Mesodermal cell (in vitro differentiated cells): ENCODE measurements around the gene GRK6.
A peak's percentile ranks its signal among the peaks of the same experiment; 100 is the strongest.

Source experiments
- H3K27ac ChIP-seq: 2 replicates; pipeline ENCODE4 v1.7.0; 2013; ENCODE audit warnings: mild to moderate bottlenecking, low read depth, low read length, moderate library complexity; ENCODE audit not compliant: severe bottlenecking
- H3K36me3 ChIP-seq: 2 replicates; pipeline ENCODE4 v1.7.1; 2013; ENCODE audit warnings: mild to moderate bottlenecking, low read length, moderate library complexity; ENCODE audit not compliant: control insufficient read depth, insufficient read depth
- H3K4me1 ChIP-seq: one replicate; pipeline ENCODE4 v1.7.1; 2013; ENCODE audit warnings: mild to moderate bottlenecking, low read length; ENCODE audit not compliant: insufficient read depth, control insufficient read depth, poor library complexity, severe bottlenecking
- H3K4me3 ChIP-seq: 2 replicates; pipeline ENCODE4 v1.7.0; 2013; ENCODE audit warnings: low read length, control low read depth, mild to moderate bottlenecking; ENCODE audit not compliant: insufficient read depth, poor library complexity, severe bottlenecking; ENCODE audit errors: extremely low read depth
- H3K9me3 ChIP-seq: 2 replicates; pipeline ENCODE4 v1.7.1; 2013; ENCODE audit warnings: mild to moderate bottlenecking, low read length, moderate library complexity; ENCODE audit not compliant: control insufficient read depth
- WGBS, 2 experiments: methylation state at CpG; one replicate each; pipeline ENCODE4 v1.1.5; 2013; ENCODE audit warnings: missing lambda C conversion rate in 2 of 2; ENCODE audit not compliant: insufficient coverage in 2 of 2; 5-methylcytosine and 5-hydroxymethylcytosine counted together

The GRK6 gene

DNA sequence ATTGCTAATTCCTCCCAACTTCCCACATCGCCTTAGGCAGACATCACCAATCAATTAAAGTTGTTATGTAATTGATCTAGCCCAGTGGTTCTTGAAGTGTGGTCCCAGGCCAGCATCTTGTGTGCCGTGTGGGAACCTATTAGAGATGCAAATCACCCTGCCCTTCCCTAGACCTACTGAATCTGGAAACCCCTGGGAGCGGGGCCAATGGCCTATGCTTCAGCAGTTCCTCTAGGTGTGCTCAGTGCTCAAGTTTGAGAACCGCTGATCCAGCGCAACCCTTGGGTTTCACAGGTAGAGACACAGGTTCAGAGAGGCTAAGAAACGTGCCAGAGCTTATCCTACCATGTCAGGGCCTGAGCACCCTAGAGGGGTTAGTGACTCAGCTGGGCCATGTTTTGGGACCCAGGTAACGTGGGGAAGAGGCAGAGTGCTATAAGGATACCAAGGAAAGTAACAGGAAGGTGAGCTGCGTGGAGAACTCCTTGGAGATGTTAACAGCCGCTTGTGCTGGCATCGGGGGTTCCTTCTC lies 37.9 kb upstream of the GRK6 start:
- Histone ChIP-seq H3K9me3 (no peaks in the 10 kb centered on the region), H3K27ac (peak overlapping the region; percentile 84)
- WGBS, 2 experiments, result 90 to 94% methylated on average over 7 to 9 of the region's 10 CpGs

DNA sequence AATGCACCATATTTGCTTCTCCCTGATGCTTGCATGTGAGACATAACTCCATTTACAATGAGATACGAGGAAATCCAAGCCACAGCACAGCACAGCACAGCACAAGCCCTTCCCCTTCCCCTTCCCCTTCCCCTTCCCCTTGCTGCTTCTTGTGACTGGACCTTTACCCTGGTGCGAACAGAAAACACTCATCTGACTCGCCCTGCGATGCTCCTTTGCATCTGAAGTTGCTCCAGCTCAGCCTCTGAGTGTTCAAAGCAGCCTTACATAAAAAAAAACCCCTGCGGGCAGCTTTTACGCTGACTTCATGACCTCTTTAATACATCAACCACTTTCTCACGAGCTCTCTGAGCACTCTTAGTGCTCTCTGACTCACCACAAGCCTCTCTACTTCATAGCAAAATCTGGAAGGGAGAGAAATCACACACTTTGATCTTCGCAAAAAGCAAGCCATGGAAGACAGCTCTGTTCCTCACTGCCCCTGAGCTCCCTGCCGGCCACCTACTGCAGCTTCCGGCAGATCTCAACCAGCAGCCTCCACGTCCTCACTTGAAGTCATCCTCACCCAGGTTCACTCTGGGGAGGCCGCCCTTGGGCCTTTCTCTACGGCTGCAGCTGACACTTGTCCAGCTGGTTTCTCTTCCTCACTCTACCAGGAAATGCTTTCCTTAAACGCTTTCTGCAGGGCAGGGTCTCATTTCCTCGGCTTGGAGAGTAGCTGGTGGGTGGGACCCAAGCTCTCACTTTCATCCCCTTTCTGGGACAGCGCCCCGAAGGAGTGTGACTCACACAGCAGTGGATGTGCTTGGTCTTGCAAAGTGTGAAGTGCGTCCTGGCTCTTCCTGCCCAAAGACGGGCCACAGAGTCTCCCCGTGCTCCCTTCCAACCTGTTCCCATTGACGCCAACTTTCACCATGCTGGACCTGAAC lies 37.0 kb upstream of the GRK6 start:
- Histone ChIP-seq H3K27ac (peak overlapping the region; percentile 84), H3K4me3 (no peak overlapping the region), H3K4me1 (peaks cover 16% of the 10 kb centered on the region), H3K36me3 (no peaks in the 10 kb centered on the region), H3K9me3 (no peaks in the 10 kb centered on the region)
- WGBS, 2 experiments, result 44 to 68% methylated on average over 19 of the region's 21 CpGs

More for the DNA sequence above, 37.9 kb upstream of the GRK6 start:
- Histone ChIP-seq H3K4me1 (peaks cover 16% of the 10 kb centered on the region), H3K4me3 (no peak overlapping the region), H3K36me3 (no peaks in the 10 kb centered on the region)

GRCh38 chr5:177390363-177391300 lies 35.8 kb upstream of the GRK6 start:
- Histone ChIP-seq H3K4me1 (peaks cover 16% of the 10 kb centered on the region), H3K4me3 (no peak overlapping the region), H3K27ac (peak overlapping the region; percentile 84), H3K9me3 (no peaks in the 10 kb centered on the region), H3K36me3 (no peaks in the 10 kb centered on the region)
- WGBS, 2 experiments, result 18 to 38% methylated on average over 5 to 12 of the region's 13 CpGs

DNA sequence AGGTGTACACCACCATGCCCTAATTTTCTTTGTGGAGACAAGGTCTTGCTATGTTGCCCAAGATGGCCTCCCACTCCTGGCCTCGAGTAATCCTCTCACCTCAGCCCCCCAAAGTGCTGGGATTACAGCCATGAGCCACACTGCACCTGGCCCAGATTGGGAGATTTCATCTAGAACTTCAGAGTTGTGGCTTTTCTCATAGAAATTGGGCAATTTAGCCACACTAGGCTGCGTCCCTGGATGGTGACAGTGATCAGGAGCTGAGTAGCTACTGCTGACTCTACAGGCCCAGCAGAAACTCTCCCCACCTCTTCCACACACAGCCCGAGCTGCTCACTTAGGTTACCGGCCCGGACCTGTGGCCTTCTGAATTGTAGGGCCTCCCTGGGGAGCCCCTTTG lies 33.7 kb upstream of the GRK6 start:
- Histone ChIP-seq H3K4me1 (peaks cover 16% of the 10 kb centered on the region), H3K9me3 (no peaks in the 10 kb centered on the region), H3K36me3 (no peaks in the 10 kb centered on the region), H3K4me3 (no peak overlapping the region), H3K27ac (no peak overlapping the region)
- WGBS, 2 experiments, result 67 to 80% methylated on average over 1 of the region's 5 CpGs

DNA sequence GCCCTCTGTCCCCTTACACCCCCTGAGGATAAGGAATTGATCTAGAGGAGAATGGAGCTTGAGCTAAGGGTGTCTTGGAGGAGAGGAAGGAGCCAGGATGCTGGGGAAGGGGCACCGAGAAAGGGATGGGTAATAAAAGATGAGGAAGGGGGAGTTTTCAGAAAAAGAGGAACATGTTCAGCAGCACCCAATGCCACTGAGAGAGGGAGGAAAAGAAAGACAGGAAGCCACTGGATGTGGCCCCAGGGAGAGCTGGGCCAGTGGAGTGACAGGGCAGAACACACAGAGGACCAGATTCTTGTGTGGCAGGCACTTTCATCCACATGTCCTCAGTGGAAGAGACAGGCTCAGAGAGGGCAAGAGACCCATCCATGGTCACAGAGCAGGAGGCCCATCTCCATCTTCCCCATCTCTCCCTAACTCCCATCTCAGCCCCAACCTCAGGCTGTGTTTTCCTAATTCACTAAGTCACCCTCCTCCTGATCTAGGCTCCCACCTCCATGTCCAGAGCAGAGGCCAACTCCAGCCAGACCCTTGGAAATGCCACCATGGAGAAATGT lies 33.2 kb upstream of the GRK6 start:
- H3K9me3 ChIP-seq, result no peaks in the 10 kb centered on the region
- H3K27ac ChIP-seq, result no peak overlapping the region
- peaks cover 16% of the 10 kb centered on the region for H3K4me1 ChIP-seq
- whole genome bisulfite sequencing, 2 experiments, result 61 to 71% methylated on average over 1 of the region's 1 CpG
- H3K4me3 ChIP-seq, result no peak overlapping the region
- H3K36me3 ChIP-seq, result no peaks in the 10 kb centered on the region

GRCh38 chr5:177393990-177394389 lies 32.5 kb upstream of the GRK6 start:
- 74 to 79% methylated on average over 5 of the region's 5 CpGs for WGBS, 2 experiments
- Histone ChIP-seq H3K4me3 (no peak overlapping the region), H3K9me3 (no peaks in the 10 kb centered on the region), H3K4me1 (peaks cover 9% of the 10 kb centered on the region), H3K27ac (no peak overlapping the region), H3K36me3 (no peaks in the 10 kb centered on the region)

DNA sequence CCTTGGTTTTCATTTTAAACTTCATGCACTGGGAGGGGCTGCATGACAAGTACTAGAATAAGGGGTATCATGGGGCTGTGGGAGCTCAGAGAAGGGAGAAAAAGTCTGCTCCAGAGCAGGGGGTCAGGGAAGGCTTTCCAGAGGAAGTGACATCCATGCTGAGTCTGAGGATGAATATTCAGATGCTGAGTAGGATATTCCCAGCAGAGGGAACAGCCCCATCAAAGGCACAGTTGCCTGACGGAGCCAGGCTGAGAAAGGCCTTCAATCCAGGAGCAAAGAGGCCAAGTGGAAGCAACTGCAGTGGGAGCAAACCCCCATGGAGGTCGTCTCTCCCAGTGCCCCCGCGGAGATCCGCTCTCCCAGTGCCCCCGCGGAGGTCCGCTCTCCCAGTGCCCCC lies 30.4 kb upstream of the GRK6 start:
- 53 to 63% methylated on average over 3 to 4 of the region's 8 CpGs for WGBS, 2 experiments
- H3K36me3 ChIP-seq, result no peaks in the 10 kb centered on the region
- H3K27ac ChIP-seq, result no peak overlapping the region
- no peaks in the 10 kb centered on the region for H3K4me1 ChIP-seq
- H3K4me3 ChIP-seq, result no peak overlapping the region
- no peaks in the 10 kb centered on the region for H3K9me3 ChIP-seq

- Histone ChIP-seq H3K27ac (no peak overlapping the region), H3K9me3 (no peaks in the 10 kb centered on the region), H3K4me1 (no peaks in the 10 kb centered on the region), H3K36me3 (no peaks in the 10 kb centered on the region), H3K4me3 (no peak overlapping the region)
- 87 to 95% methylated on average over 6 to 10 of the region's 10 CpGs for WGBS, 2 experiments
Measured at GRCh38 chr5:177396807-177397206, 29.7 kb upstream of the GRK6 start.

DNA sequence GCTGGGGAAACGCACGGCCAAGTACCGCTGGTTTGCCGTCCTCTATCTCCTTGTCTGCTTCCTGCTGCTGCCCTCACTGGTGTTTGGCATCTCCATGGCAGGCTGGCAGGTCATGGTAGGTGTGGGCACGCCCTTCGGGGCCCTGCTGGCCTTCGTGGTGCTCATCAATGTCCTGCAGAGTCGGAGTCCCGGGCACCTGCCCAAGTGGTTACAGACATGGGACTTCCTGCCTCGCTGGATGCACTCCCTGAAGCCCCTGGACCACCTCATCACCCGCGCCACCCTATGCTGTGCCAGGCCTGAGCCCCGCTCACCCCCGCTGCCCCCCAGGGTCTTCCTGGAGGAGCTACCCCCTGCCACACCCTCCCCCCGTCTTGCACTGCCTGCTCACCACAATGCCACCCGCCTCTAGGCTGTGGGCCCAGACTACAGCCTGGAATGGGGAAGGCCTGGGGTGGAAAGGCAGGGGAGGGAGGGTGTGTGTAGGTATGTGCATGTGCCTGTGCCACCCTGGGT lies 28.5 kb upstream of the GRK6 start:
- Histone ChIP-seq H3K4me3 (no peak overlapping the region), H3K4me1 (peaks cover 1% of the 10 kb centered on the region), H3K27ac (no peak overlapping the region), H3K36me3 (no peaks in the 10 kb centered on the region), H3K9me3 (no peaks in the 10 kb centered on the region)
- WGBS, 2 experiments, result 92 to 98% methylated on average over 9 to 12 of the region's 16 CpGs
